Measurements from ENCODE around the gene GNAQ.
A peak's percentile ranks its signal among the peaks of the same experiment; 100 is the strongest.

GNAQ gene

GRCh38 chr9:77938163-77938562 lies 93.4 kb downstream of the GNAQ start:
- DNase-seq, result no peak

GRCh38 chr9:77935974-77936373 lies 95.6 kb downstream of the GNAQ start:
- DNase-seq, result peak; percentile 57 to 83 (median 81)

- DNase-seq, result peak; percentile 61 to 88 (median 84)
Measured at GRCh38 chr9:77935211-77935610, 96.4 kb downstream of the GNAQ start.

GRCh38 chr9:77933976-77934375 lies 97.6 kb downstream of the GNAQ start:
- no peak for DNase-seq

GRCh38 chr9:77933019-77933418 lies 98.6 kb downstream of the GNAQ start:
- DNase-seq, result no peak

- no peak for DNase-seq
Measured at GRCh38 chr9:77929942-77930341, 101.7 kb downstream of the GNAQ start.

- DNase-seq, result no peak
Measured at GRCh38 chr9:77927265-77927664, 104.3 kb downstream of the GNAQ start.

- peak in 1 of 3 donors; percentile 32 for DNase-seq
Measured at GRCh38 chr9:77926371-77926878, 105.2 kb downstream of the GNAQ start.

- no peak for DNase-seq
Measured at GRCh38 chr9:77922591-77922990, 109.0 kb downstream of the GNAQ start.

GRCh38 chr9:77917800-77918199 lies 113.8 kb downstream of the GNAQ start:
- no peak for DNase-seq

- no peak for DNase-seq
Measured at GRCh38 chr9:77916820-77917219, 114.8 kb downstream of the GNAQ start.

GRCh38 chr9:77916410-77916819 lies 115.2 kb downstream of the GNAQ start:
- DNase-seq, result peak; percentile 21 to 38 (median 28)

- DNase-seq, result no peak
Measured at GRCh38 chr9:77915744-77916143, 115.9 kb downstream of the GNAQ start.

- peak; percentile 22 to 61 (median 49) for DNase-seq
Measured at GRCh38 chr9:77912895-77913693, 118.5 kb downstream of the GNAQ start.

- no peak for DNase-seq
Measured at GRCh38 chr9:77911928-77912327, 119.7 kb downstream of the GNAQ start.

- peak; percentile 20 to 39 (median 31) for DNase-seq
Measured at GRCh38 chr9:77910194-77910621, 121.4 kb downstream of the GNAQ start.

- no peak for DNase-seq
Measured at GRCh38 chr9:77909306-77909705, 122.3 kb downstream of the GNAQ start.

- DNase-seq, result no peak
Measured at GRCh38 chr9:77908293-77908692, 123.3 kb downstream of the GNAQ start.

- DNase-seq, result no peak
Measured at GRCh38 chr9:77907585-77907984, 124.0 kb downstream of the GNAQ start.

- DNase-seq, result no peak
Measured at GRCh38 chr9:77906991-77907390, 124.6 kb downstream of the GNAQ start.

GRCh38 chr9:77903666-77904285 lies 127.8 kb downstream of the GNAQ start:
- DNase-seq, result no peak

GRCh38 chr9:77901771-77902170 lies 129.8 kb downstream of the GNAQ start:
- DNase-seq, result no peak

GRCh38 chr9:77901018-77901417 lies 130.6 kb downstream of the GNAQ start:
- DNase-seq, result no peak

- no peak for DNase-seq
Measured at GRCh38 chr9:77899679-77900354, 131.8 kb downstream of the GNAQ start.

Data from suppressor macrophage treated with lipopolysaccharide for 1 hour (primary cell).